Measurements from ENCODE around the gene KRT9. TPM values are rescaled to one million over a fixed set of nuclear protein-coding genes. Genes with fewer than 3 reads are reported as not detected.
A peak's percentile ranks its signal among the peaks of the same experiment; 100 is the strongest.

KRT9 gene
- total and polyA plus RNA-seq, 9 of the 15 experiments (the other 6 are each of a cell fraction or from before 2014, with no cell fraction given): 0.03 TPM; not detected in 8

- TF ChIP-seq RBM25 (IDR thresholded peaks at IDR 0.05; ENCODE audit: low read depth, low read length, severe bottlenecking): peak; percentile 72
- TF ChIP-seq XRCC3 (IDR thresholded peaks at IDR 0.05): no peak
- TF ChIP-seq, protein P1, sequence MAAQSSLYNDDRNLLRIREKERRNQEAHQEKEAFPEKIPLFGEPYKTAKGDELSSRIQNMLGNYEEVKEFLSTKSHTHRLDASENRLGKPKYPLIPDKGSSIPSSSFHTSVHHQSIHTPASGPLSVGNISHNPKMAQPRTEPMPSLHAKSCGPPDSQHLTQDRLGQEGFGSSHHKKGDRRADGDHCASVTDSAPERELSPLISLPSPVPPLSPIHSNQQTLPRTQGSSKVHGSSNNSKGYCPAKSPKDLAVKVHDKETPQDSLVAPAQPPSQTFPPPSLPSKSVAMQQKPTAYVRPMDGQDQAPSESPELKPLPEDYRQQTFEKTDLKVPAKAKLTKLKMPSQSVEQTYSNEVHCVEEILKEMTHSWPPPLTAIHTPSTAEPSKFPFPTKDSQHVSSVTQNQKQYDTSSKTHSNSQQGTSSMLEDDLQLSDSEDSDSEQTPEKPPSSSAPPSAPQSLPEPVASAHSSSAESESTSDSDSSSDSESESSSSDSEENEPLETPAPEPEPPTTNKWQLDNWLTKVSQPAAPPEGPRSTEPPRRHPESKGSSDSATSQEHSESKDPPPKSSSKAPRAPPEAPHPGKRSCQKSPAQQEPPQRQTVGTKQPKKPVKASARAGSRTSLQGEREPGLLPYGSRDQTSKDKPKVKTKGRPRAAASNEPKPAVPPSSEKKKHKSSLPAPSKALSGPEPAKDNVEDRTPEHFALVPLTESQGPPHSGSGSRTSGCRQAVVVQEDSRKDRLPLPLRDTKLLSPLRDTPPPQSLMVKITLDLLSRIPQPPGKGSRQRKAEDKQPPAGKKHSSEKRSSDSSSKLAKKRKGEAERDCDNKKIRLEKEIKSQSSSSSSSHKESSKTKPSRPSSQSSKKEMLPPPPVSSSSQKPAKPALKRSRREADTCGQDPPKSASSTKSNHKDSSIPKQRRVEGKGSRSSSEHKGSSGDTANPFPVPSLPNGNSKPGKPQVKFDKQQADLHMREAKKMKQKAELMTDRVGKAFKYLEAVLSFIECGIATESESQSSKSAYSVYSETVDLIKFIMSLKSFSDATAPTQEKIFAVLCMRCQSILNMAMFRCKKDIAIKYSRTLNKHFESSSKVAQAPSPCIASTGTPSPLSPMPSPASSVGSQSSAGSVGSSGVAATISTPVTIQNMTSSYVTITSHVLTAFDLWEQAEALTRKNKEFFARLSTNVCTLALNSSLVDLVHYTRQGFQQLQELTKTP (IDR thresholded peaks at IDR 0.05; ENCODE audit: low read depth in 1 of 2, partially characterized antibody in 2 of 2): peak in 1 of 2 experiments; percentile 68
- TF ChIP-seq NR2F6 (CRISPR knock-in tag; IDR thresholded peaks at IDR 0.05): no peak
- TF ChIP-seq HDAC6 (IDR thresholded peaks at IDR 0.05; ENCODE audit: low read depth, low read length): no peak
- TF ChIP-seq POLR2B (IDR thresholded peaks at IDR 0.05; ENCODE audit: low read depth, partially characterized antibody): peak; percentile 45
- peak; percentile 81 for TF ChIP-seq SMARCB1 (IDR thresholded peaks at IDR 0.05; ENCODE audit: insufficient read length, low read depth)
- peak; percentile 77 for TF ChIP-seq MXI1 (IDR thresholded peaks at IDR 0.05; ENCODE audit: low read depth, low read length)
- peak; percentile 66 for TF ChIP-seq NCOR1 (IDR thresholded peaks at IDR 0.05)
- 0 out of 2 replicates have a peak, but pooled peaks have one; percentile 15 for TF ChIP-seq ZNF79 (CRISPR knock-in tag; IDR thresholded peaks at IDR 0.05; ENCODE audit: low read depth)
- 0 out of 2 replicates have a peak, but pooled peaks have one; percentile 9 for TF ChIP-seq ZNF133 (CRISPR knock-in tag; IDR thresholded peaks at IDR 0.05)
- TF ChIP-seq, protein P2, sequence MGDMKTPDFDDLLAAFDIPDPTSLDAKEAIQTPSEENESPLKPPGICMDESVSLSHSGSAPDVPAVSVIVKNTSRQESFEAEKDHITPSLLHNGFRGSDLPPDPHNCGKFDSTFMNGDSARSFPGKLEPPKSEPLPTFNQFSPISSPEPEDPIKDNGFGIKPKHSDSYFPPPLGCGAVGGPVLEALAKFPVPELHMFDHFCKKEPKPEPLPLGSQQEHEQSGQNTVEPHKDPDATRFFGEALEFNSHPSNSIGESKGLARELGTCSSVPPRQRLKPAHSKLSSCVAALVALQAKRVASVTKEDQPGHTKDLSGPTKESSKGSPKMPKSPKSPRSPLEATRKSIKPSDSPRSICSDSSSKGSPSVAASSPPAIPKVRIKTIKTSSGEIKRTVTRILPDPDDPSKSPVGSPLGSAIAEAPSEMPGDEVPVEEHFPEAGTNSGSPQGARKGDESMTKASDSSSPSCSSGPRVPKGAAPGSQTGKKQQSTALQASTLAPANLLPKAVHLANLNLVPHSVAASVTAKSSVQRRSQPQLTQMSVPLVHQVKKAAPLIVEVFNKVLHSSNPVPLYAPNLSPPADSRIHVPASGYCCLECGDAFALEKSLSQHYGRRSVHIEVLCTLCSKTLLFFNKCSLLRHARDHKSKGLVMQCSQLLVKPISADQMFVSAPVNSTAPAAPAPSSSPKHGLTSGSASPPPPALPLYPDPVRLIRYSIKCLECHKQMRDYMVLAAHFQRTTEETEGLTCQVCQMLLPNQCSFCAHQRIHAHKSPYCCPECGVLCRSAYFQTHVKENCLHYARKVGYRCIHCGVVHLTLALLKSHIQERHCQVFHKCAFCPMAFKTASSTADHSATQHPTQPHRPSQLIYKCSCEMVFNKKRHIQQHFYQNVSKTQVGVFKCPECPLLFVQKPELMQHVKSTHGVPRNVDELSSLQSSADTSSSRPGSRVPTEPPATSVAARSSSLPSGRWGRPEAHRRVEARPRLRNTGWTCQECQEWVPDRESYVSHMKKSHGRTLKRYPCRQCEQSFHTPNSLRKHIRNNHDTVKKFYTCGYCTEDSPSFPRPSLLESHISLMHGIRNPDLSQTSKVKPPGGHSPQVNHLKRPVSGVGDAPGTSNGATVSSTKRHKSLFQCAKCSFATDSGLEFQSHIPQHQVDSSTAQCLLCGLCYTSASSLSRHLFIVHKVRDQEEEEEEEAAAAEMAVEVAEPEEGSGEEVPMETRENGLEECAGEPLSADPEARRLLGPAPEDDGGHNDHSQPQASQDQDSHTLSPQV (IDR thresholded peaks at IDR 0.05): peak; percentile 31; the same call in 1 of the 2 replicates
- peak; percentile 80 for TF ChIP-seq NFE2 (IDR thresholded peaks at IDR 0.05; ENCODE audit: low read depth)
- peak; percentile 76 for TF ChIP-seq SMAD1 (IDR thresholded peaks at IDR 0.05; ENCODE audit: low read depth, low read length, partially characterized antibody)
- TF ChIP-seq ESRRA (IDR thresholded peaks at IDR 0.05; ENCODE audit: borderline replicate concordance, low read depth): peak; percentile 56
- no peak for TF ChIP-seq NFIX (CRISPR knock-in tag; IDR thresholded peaks at IDR 0.05; ENCODE audit: low read depth)
- no peak for TF ChIP-seq ZNF165 (CRISPR knock-in tag; IDR thresholded peaks at IDR 0.05; ENCODE audit: borderline replicate concordance)
- TF ChIP-seq TBP (optimal IDR thresholded peaks at IDR 0.05; ENCODE audit: low read depth, low read length): peak; percentile 68
Observed at GRCh38 chr17:41530062-41531048, 41.5 kb downstream of the KRT9 start (continued).
